Activated T-helper 2 cell treated with anti-CD3 and anti-CD28 coated beads, Interferon-gamma antibody, Interleukin-2, Interleukin-4, amounts not matched to agents 10 μg/mL and 5 μg/mL and 100 μg/mL, durations not matched to agents 14 hours and 24 hours and 36 hours (primary cell): ENCODE data around the gene TFRC. TPM values are rescaled to one million over a fixed set of nuclear protein-coding genes. Genes with fewer than 3 reads are reported as not detected.
"Not testable (repeated sequence)": the region's sequence is repeated elsewhere in the genome, so short reads cannot be mapped to it uniquely, and the experiment has no call there.

ENCODE experiments used
- DNase-seq: peaks from one replicate; pipeline ENCODE4 v3.0.0; 2021; ENCODE audit warnings: low spot score
- H3K27ac Mint-ChIP-seq: one replicate; pipeline ENCODE4 v1.8.0; 2021; ENCODE audit warnings: mixed read lengths
- H3K27me3 Mint-ChIP-seq: one replicate; pipeline ENCODE4 v1.8.0; 2021; ENCODE audit warnings: low read depth, mixed read lengths
- H3K36me3 Mint-ChIP-seq: one replicate; pipeline ENCODE4 v1.8.0; 2021; ENCODE audit warnings: low read depth, mixed read lengths
- H3K4me1 Mint-ChIP-seq: one replicate; pipeline ENCODE4 v1.8.0; 2021; ENCODE audit warnings: low read depth, mixed read lengths
- H3K4me3 Mint-ChIP-seq: one replicate; pipeline ENCODE4 v1.8.0; 2021; ENCODE audit warnings: low read depth, mild to moderate bottlenecking, moderate library complexity, mixed read lengths
- H3K9me3 Mint-ChIP-seq: one replicate; pipeline ENCODE4 v1.8.0; 2021; ENCODE audit warnings: mixed read lengths
- intact Hi-C: fragments of 100-400 bp; cut with micrococcal nuclease; formaldehyde crosslinking; loops from one replicate; pipeline ENCODE4 v1.15.1; 2023
- total RNA-seq: library from RNA; stranded (reverse); gene quantifications from 2 replicates; pipeline ENCODE4 v1.2.3, GENCODE V29; 2022

Gene TFRC
- total RNA-seq, 1 donor from 2014 or later, result 644 TPM

GRCh38 chr3:196054661-196055060, 27.2 kb downstream of the TFRC start:
- no peaks in the 10 kb centered on the region for H3K9me3 Mint-ChIP-seq
- H3K27ac Mint-ChIP-seq, result no peak overlapping the region
- no peaks in the 10 kb centered on the region for H3K27me3 Mint-ChIP-seq
- peaks cover 94% of the 10 kb centered on the region for H3K36me3 Mint-ChIP-seq
- H3K4me3 Mint-ChIP-seq, result no peak overlapping the region
- H3K4me1 Mint-ChIP-seq, result peaks cover 13% of the 10 kb centered on the region
- DNase-seq, result no peak
- intact Hi-C loops, result no loop called here

GRCh38 chr3:196053487-196053886, 28.4 kb downstream of the TFRC start:
- no peak overlapping the region for H3K4me3 Mint-ChIP-seq
- no peaks in the 10 kb centered on the region for H3K9me3 Mint-ChIP-seq
- H3K27ac Mint-ChIP-seq, result peak overlapping the region; percentile 28
- DNase-seq, result no peak
- peaks cover 96% of the 10 kb centered on the region for H3K36me3 Mint-ChIP-seq
- intact Hi-C loops, result no loop called here
- peaks cover 16% of the 10 kb centered on the region for H3K4me1 Mint-ChIP-seq
- H3K27me3 Mint-ChIP-seq, result no peaks in the 10 kb centered on the region

- H3K4me1 Mint-ChIP-seq, result peaks cover 16% of the 10 kb centered on the region
- no peak overlapping the region for H3K27ac Mint-ChIP-seq
- no peak for DNase-seq
- no peaks in the 10 kb centered on the region for H3K9me3 Mint-ChIP-seq
- H3K27me3 Mint-ChIP-seq, result no peaks in the 10 kb centered on the region
- intact Hi-C loops, result no loop called here
- peaks cover 86% of the 10 kb centered on the region for H3K36me3 Mint-ChIP-seq
- no peak overlapping the region for H3K4me3 Mint-ChIP-seq
Observed at GRCh38 chr3:196051282-196052076, 30.4 kb downstream of the TFRC start.

- Mint-ChIP-seq H3K4me1 (peaks cover 16% of the 10 kb centered on the region), H3K9me3 (no peaks in the 10 kb centered on the region), H3K36me3 (peaks cover 82% of the 10 kb centered on the region), H3K27me3 (no peaks in the 10 kb centered on the region), H3K27ac (no peak overlapping the region), H3K4me3 (no peak overlapping the region)
- no peak for DNase-seq
- intact Hi-C loops, result no loop called here
Observed at GRCh38 chr3:196050597-196050996, 31.3 kb downstream of the TFRC start.

GRCh38 chr3:196049653-196050052, 32.2 kb downstream of the TFRC start:
- Mint-ChIP-seq H3K4me1 (peaks cover 16% of the 10 kb centered on the region), H3K9me3 (no peaks in the 10 kb centered on the region), H3K27ac (peak overlapping the region; percentile 46), H3K4me3 (no peak overlapping the region), H3K27me3 (no peaks in the 10 kb centered on the region), H3K36me3 (peaks cover 82% of the 10 kb centered on the region)
- intact Hi-C loops, result no loop called here
- DNase-seq, result no peak

- Mint-ChIP-seq H3K4me1 (peaks cover 16% of the 10 kb centered on the region), H3K9me3 (no peaks in the 10 kb centered on the region), H3K27ac (peak overlapping the region; percentile 46), H3K4me3 (no peak overlapping the region), H3K36me3 (peaks cover 80% of the 10 kb centered on the region), H3K27me3 (no peaks in the 10 kb centered on the region)
- DNase-seq, result no peak
- intact Hi-C loops, result no loop called here
Observed at GRCh38 chr3:196048922-196049598, 32.8 kb downstream of the TFRC start.

GRCh38 chr3:196047391-196048030, 34.4 kb downstream of the TFRC start:
- H3K4me3 Mint-ChIP-seq, result no peak overlapping the region
- H3K9me3 Mint-ChIP-seq, result peaks cover 3% of the 10 kb centered on the region
- no peaks in the 10 kb centered on the region for H3K27me3 Mint-ChIP-seq
- intact Hi-C loops, result no loop called here
- peaks cover 77% of the 10 kb centered on the region for H3K36me3 Mint-ChIP-seq
- no peak for DNase-seq
- peaks cover 14% of the 10 kb centered on the region for H3K4me1 Mint-ChIP-seq
- no peak overlapping the region for H3K27ac Mint-ChIP-seq

- intact Hi-C loops, result no loop called here
- H3K27ac Mint-ChIP-seq, result no peak overlapping the region
- H3K4me3 Mint-ChIP-seq, result no peak overlapping the region
- peaks cover 57% of the 10 kb centered on the region for H3K36me3 Mint-ChIP-seq
- peaks cover 2% of the 10 kb centered on the region for H3K4me1 Mint-ChIP-seq
- H3K27me3 Mint-ChIP-seq, result no peaks in the 10 kb centered on the region
- H3K9me3 Mint-ChIP-seq, result peaks cover 13% of the 10 kb centered on the region
- DNase-seq, result no peak
Observed at GRCh38 chr3:196044513-196044912, 37.4 kb downstream of the TFRC start.

GRCh38 chr3:196042673-196043072, 39.2 kb downstream of the TFRC start:
- intact Hi-C loops, result no loop called here
- Mint-ChIP-seq H3K27ac (no peak overlapping the region), H3K9me3 (peaks cover 13% of the 10 kb centered on the region), H3K4me1 (peaks cover 3% of the 10 kb centered on the region), H3K4me3 (no peak overlapping the region), H3K27me3 (no peaks in the 10 kb centered on the region), H3K36me3 (peaks cover 42% of the 10 kb centered on the region)
- no peak for DNase-seq

- H3K4me1 Mint-ChIP-seq, result peaks cover 3% of the 10 kb centered on the region
- DNase-seq, result no peak
- no peak overlapping the region for H3K27ac Mint-ChIP-seq
- H3K36me3 Mint-ChIP-seq, result peaks cover 21% of the 10 kb centered on the region
- peaks cover 27% of the 10 kb centered on the region for H3K9me3 Mint-ChIP-seq
- H3K27me3 Mint-ChIP-seq, result no peaks in the 10 kb centered on the region
- intact Hi-C loops, result no loop called here
- no peak overlapping the region for H3K4me3 Mint-ChIP-seq
Observed at GRCh38 chr3:196039359-196039758, 42.5 kb downstream of the TFRC start.

GRCh38 chr3:196026059-196026458, 55.8 kb downstream of the TFRC start:
- H3K4me1 Mint-ChIP-seq, H3K4me3 Mint-ChIP-seq, H3K9me3 Mint-ChIP-seq, DNase-seq, H3K36me3 Mint-ChIP-seq, H3K27ac Mint-ChIP-seq, intact Hi-C loops: not testable (repeated sequence)
- peaks cover 12% of the 10 kb centered on the region for H3K27me3 Mint-ChIP-seq

- no peak for DNase-seq
- intact Hi-C loops, result no loop called here
- no peak overlapping the region for H3K27ac Mint-ChIP-seq
- H3K4me3 Mint-ChIP-seq, result no peak overlapping the region
- H3K27me3 Mint-ChIP-seq, result peaks cover 7% of the 10 kb centered on the region
- peaks cover 7% of the 10 kb centered on the region for H3K4me1 Mint-ChIP-seq
- no peaks in the 10 kb centered on the region for H3K36me3 Mint-ChIP-seq
- H3K9me3 Mint-ChIP-seq, result no peaks in the 10 kb centered on the region
Observed at GRCh38 chr3:196024968-196025367, 56.9 kb downstream of the TFRC start.

GRCh38 chr3:196023947-196024346, 57.9 kb downstream of the TFRC start:
- DNase-seq, result no peak
- Mint-ChIP-seq H3K4me3 (no peak overlapping the region), H3K4me1 (peaks cover 12% of the 10 kb centered on the region), H3K9me3 (no peaks in the 10 kb centered on the region), H3K36me3 (no peaks in the 10 kb centered on the region), H3K27ac (no peak overlapping the region), H3K27me3 (peaks cover 3% of the 10 kb centered on the region)
- intact Hi-C loops, result no loop called here
